SK-N-SH treated with all-trans-retinoic acid at 6 μM for 48 hours (cell line): ENCODE results near the gene DBF4.

Source experiments
- RARB ChIP-seq: fragments of 250-450 bp; sonication (Bioruptor Pico); IDR thresholded peaks from 2 replicates; pipeline ENCODE4 v1.8.0; 2021; ENCODE audit warnings: mild to moderate bottlenecking, moderate library complexity
- SNAI2 ChIP-seq: fragments of 250-450 bp; sonication (Bioruptor Pico); IDR thresholded peaks from 2 replicates; pipeline ENCODE4 v1.5.0; 2020; ENCODE audit warnings: mild to moderate bottlenecking, moderate library complexity
- TF ChIP-seq, protein P1 (sequence below): fragments of 250-450 bp; sonication (Bioruptor Pico); IDR thresholded peaks from 2 replicates; pipeline ENCODE4 v1.8.0; 2020; ENCODE audit warnings: mild to moderate bottlenecking, moderate library complexity, borderline replicate concordance
- TF ChIP-seq, protein P2 (sequence below): fragments of 250-450 bp; sonication (Bioruptor Pico); IDR thresholded peaks from 2 replicates; pipeline ENCODE4 v1.8.0; 2021; ENCODE audit warnings: low read depth, mild to moderate bottlenecking, moderate library complexity, borderline replicate concordance

DNA sequence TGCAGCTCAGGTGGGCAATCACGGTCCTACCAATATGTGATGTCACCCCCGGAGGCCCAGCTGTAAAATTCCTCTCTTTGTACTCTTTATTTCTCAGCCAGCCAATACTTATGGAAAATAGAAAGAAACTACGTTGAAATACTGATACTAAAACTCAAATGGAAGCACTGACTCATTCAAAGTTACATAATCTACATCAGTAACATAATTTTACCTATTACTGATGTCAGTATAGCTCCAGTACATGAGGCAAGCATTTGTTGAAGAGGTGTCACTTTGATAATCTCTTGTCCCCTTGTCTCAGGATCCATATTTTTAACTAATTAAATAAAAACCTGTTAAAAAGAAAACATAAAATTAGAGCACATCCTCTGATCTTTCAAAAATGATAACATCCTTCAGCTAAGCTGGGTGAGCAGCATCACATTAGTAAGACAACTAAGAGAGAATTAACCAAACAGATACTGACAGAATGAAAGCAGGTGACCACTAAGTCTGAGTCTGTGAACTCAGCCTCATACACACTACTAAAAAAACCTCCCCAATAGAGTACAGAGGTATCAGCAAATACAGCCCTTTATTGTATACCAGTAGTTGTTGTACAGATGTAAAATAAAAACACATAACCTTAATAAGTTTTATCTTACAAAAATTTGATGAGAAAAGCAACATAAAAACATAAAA, 17.7 kb upstream of the DBF4 start:
- TF ChIP-seq, protein P1, sequence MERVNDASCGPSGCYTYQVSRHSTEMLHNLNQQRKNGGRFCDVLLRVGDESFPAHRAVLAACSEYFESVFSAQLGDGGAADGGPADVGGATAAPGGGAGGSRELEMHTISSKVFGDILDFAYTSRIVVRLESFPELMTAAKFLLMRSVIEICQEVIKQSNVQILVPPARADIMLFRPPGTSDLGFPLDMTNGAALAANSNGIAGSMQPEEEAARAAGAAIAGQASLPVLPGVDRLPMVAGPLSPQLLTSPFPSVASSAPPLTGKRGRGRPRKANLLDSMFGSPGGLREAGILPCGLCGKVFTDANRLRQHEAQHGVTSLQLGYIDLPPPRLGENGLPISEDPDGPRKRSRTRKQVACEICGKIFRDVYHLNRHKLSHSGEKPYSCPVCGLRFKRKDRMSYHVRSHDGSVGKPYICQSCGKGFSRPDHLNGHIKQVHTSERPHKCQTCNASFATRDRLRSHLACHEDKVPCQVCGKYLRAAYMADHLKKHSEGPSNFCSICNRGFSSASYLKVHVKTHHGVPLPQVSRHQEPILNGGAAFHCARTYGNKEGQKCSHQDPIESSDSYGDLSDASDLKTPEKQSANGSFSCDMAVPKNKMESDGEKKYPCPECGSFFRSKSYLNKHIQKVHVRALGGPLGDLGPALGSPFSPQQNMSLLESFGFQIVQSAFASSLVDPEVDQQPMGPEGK (CRISPR knock-in tag): no peak
- TF ChIP-seq RARB (CRISPR knock-in tag) (no peak), SNAI2 (CRISPR knock-in tag) (no peak)
- TF ChIP-seq, protein P2, sequence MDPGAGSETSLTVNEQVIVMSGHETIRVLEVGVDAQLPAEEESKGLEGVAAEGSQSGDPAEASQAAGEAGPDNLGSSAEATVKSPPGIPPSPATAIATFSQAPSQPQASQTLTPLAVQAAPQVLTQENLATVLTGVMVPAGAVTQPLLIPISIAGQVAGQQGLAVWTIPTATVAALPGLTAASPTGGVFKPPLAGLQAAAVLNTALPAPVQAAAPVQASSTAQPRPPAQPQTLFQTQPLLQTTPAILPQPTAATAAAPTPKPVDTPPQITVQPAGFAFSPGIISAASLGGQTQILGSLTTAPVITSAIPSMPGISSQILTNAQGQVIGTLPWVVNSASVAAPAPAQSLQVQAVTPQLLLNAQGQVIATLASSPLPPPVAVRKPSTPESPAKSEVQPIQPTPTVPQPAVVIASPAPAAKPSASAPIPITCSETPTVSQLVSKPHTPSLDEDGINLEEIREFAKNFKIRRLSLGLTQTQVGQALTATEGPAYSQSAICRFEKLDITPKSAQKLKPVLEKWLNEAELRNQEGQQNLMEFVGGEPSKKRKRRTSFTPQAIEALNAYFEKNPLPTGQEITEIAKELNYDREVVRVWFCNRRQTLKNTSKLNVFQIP (CRISPR knock-in tag): no peak
